ENCODE data around the gene BEND5.

Gene BEND5

GRCh38 chr1:48683839-48684238 is 92.9 kb downstream of the BEND5 start:
- H3K27ac ChIP-seq = no peak overlapping the region
- no peak for TF ChIP-seq CTCF (conservative IDR thresholded peaks at IDR 0.05)

- no peak for TF ChIP-seq CTCF (conservative IDR thresholded peaks at IDR 0.05)
- no peak overlapping the region for H3K27ac ChIP-seq
Measured at GRCh38 chr1:48681476-48682305, 95.0 kb downstream of the BEND5 start.

- TF ChIP-seq CTCF (conservative IDR thresholded peaks at IDR 0.05) = peak; percentile 46
- H3K27ac ChIP-seq = no peak overlapping the region
Measured at GRCh38 chr1:48680411-48681035, 96.2 kb downstream of the BEND5 start.

- no peak for TF ChIP-seq CTCF (conservative IDR thresholded peaks at IDR 0.05)
- no peak overlapping the region for H3K27ac ChIP-seq
Measured at GRCh38 chr1:48679859-48680258, 96.8 kb downstream of the BEND5 start.

- no peak for TF ChIP-seq CTCF (conservative IDR thresholded peaks at IDR 0.05)
- no peak overlapping the region for H3K27ac ChIP-seq
Measured at GRCh38 chr1:48678710-48679505, 97.8 kb downstream of the BEND5 start.
